Neutrophil (primary cell): ENCODE data around the gene MYH15.

Experiments used
- H3K27ac ChIP-seq: fragments of 200-600 bp; sonication (generic); 2 replicates; pipeline ENCODE4 v1.5.1; 2016; ENCODE audit warnings: mild to moderate bottlenecking, moderate library complexity
- H3K27me3 ChIP-seq: fragments of 200-600 bp; sonication (generic); 2 replicates; pipeline ENCODE4 v1.6.0; 2016; ENCODE audit warnings: mild to moderate bottlenecking
- H3K36me3 ChIP-seq: fragments of 200-600 bp; sonication (generic); 2 replicates; pipeline ENCODE4 v1.5.1; 2017
- H3K4me1 ChIP-seq, 2 experiments: fragments of 200-600 bp in 1 of 2; sonication (generic) in 1 of 2; 1 replicate in 1 of 2; 2 replicates in 1 of 2; pipeline versions ENCODE4 v1.5.1 to v1.6.1; 2013 to 2016; ENCODE audit warnings: low read depth in 1 of 2, low read length in 1 of 2, mild to moderate bottlenecking in 1 of 2, moderate library complexity in 1 of 2; ENCODE audit not compliant: control insufficient read depth in 1 of 2, insufficient read depth in 1 of 2
- H3K4me3 ChIP-seq, 2 experiments: fragments of 200-600 bp in 1 of 2; sonication (generic) in 1 of 2; 1 replicate in 1 of 2; 2 replicates in 1 of 2; pipeline ENCODE4 v1.5.1; 2013 to 2016; ENCODE audit warnings: low read depth in 1 of 2, low read length in 1 of 2, mild to moderate bottlenecking in 1 of 2, moderate library complexity in 1 of 2
- H3K9me3 ChIP-seq: fragments of 200-600 bp; sonication (generic); 2 replicates; pipeline ENCODE4 v1.5.1; 2016
- TF ChIP-seq, protein P1 (sequence below): fragments of 200-600 bp; sonication (generic); IDR thresholded peaks from 2 replicates; pipeline ENCODE4 v1.5.1; 2016; ENCODE audit warnings: antibody characterized with exemption

MYH15 gene

DNA sequence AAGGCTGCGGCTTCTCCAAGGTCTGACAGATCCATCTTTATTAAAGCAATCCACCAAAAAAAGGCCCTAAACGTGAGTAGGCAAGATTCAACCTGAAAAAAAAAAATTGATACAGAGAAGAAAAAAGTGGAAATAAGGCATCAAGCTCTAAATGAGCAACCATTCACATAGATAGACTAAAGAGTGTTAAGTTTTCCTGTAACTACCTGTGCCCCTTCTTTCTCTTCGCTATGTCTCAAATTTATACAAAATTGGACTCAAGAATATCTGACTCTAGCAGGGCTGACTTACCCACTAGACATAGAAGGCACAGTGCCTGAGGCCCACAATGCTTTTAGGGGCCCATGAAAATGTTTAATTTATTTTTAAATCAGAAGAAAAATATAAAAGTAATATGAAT is at the start of gene MYH15:
Gene MYH15, minus strand, starts transcription at position 101 of the 400 bp plus-strand sequence. Its CDS starts 66 bp downstream, at position 35.
- Histone ChIP-seq H3K4me3 (no peak within 1 kb of the TSS), H3K27me3 (no peaks in the 10 kb centered on the region), H3K36me3 (no peaks in the 10 kb centered on the region), H3K4me1 (no peaks in the 10 kb centered on the region), H3K27ac (no peak within 1 kb of the TSS), H3K9me3 (no peaks in the 10 kb centered on the region)
- TF ChIP-seq, protein P1, sequence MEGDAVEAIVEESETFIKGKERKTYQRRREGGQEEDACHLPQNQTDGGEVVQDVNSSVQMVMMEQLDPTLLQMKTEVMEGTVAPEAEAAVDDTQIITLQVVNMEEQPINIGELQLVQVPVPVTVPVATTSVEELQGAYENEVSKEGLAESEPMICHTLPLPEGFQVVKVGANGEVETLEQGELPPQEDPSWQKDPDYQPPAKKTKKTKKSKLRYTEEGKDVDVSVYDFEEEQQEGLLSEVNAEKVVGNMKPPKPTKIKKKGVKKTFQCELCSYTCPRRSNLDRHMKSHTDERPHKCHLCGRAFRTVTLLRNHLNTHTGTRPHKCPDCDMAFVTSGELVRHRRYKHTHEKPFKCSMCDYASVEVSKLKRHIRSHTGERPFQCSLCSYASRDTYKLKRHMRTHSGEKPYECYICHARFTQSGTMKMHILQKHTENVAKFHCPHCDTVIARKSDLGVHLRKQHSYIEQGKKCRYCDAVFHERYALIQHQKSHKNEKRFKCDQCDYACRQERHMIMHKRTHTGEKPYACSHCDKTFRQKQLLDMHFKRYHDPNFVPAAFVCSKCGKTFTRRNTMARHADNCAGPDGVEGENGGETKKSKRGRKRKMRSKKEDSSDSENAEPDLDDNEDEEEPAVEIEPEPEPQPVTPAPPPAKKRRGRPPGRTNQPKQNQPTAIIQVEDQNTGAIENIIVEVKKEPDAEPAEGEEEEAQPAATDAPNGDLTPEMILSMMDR = no peak

DNA sequence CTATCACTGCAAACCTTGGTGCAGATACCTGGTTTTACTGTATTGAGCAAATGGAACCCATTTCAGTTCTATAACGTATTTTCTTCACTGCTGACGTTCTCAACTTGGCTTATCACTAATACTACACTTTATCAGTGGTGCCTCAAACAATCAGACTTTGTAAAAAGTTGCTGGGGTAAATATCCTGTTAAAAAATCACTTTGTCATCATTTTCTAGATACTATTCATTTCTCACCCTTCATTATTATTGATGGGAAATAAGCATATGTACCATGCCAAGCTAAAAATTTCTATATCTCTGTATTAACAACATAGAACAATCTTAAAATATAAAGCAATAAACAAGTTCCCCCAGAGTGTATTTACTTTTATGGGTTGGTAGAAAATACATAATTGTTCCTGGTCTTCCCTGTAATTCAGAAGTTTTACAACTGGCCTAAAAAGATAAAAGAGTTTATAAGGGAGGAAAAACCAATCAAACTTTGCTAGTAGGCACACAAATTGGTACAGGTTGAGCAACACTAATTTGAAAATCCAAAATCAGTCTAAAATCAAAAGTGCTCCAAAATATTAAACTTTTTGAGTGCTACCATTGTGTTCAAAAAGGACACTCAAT is 45.7 kb upstream of the MYH15 start:
- Histone ChIP-seq H3K36me3 (peaks cover 44% of the 10 kb centered on the region), H3K27ac (no peak overlapping the region), H3K4me1 (peaks cover 6 to 11% of the 10 kb centered on the region in 2 experiments), H3K4me3 (no peak overlapping the region), H3K27me3 (no peaks in the 10 kb centered on the region), H3K9me3 (no peaks in the 10 kb centered on the region)
- TF ChIP-seq, protein P1 = no peak

DNA sequence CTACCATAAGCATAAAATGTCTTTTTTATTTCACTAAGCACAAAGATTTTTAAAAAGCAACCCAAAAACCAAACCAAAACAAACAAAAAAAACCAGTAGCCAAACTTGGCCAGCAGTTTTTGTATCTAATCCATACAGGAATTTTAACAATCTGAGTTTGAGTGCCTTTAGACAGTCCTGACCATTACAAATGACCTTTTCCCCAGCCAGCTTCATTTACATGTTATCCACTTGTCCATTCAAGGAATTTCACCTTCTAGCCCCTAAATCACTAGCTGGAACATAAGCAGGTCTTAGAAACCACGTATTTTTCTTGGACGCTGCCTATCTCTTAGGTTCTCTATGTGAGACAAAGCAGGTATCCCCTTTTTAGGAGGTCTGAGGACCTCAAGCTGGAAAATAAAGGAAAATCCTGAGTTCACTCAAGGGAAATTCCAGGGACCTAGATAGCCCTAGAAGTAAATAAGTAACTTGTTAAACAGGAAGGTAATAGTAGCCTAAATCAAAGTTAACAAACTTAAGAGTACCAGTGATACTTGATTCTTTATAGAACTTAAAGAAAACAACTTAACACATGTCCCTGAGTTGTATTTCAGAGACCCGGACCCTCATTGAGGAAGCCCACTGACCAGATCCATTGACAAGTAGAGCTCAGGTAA is 44.6 kb upstream of the MYH15 start:
- Histone ChIP-seq H3K36me3 (peaks cover 36% of the 10 kb centered on the region), H3K27ac (no peak overlapping the region), H3K9me3 (no peaks in the 10 kb centered on the region), H3K27me3 (no peaks in the 10 kb centered on the region), H3K4me3 (no peak overlapping the region), H3K4me1 (peaks cover 6 to 11% of the 10 kb centered on the region in 2 experiments)
- TF ChIP-seq, protein P1 = no peak

DNA sequence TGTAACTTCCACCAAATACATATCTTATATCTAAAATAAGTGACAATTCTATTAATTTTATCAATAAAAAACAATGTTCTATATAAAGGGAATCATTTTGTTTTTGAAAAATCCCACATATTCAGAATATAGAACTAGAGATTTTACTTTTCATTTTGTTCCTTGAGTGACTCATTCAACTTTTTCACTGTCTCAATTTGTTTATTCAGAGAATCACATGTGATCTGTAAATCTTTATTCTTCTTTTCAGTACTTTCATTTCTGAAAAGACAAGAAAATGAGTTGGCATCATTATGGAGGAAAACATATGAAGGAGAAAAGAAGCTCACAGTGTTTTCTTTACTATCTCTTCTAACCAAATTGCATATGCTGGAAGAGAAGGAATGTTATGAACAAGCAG is 43.8 kb upstream of the MYH15 start:
- TF ChIP-seq, protein P1 = no peak
- Histone ChIP-seq H3K4me1 (peaks cover 6 to 11% of the 10 kb centered on the region in 2 experiments), H3K27me3 (no peaks in the 10 kb centered on the region), H3K27ac (no peak overlapping the region), H3K4me3 (no peak overlapping the region), H3K36me3 (peaks cover 29% of the 10 kb centered on the region), H3K9me3 (no peaks in the 10 kb centered on the region)

DNA sequence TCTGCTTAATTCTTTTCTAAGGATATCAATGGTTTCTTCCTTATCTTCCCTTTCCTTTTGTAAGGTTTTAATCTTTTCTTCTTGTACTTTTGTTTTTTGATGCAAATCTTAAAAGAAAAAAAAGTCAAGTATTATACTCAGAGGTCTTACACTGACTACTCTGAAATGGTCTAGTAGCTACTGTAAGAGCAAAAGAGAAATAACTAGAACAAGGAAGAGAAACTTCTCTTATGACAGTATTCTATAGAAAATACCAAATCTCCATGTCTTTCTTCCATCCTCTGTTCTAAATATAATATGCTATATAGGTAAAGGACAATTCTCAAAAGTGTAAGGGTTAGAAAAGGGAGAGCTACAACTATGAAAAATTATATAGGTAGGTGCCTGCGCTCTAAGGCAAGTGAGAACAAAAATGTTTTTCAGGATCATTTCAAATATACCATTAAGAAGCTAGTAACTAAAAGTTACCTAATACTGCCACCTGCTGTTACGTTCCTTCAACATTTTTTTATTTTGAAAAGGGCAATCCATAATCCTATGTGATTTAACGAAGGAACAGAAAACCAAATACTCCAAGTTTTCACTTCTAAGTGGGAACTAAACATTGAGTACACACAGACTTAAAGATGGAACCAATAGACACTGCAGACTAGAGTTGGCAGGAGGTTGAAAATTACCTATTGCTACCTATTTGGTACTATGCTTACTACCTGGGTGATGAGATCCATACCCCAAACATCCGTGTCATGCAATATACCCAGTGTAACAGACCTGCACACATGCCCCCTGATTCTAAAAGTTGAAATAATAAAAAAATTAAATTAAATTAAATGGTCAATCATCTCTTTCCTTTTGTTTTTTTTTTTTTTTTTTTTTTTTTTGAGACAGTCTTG is 42.1 kb upstream of the MYH15 start:
- peaks cover 6 to 11% of the 10 kb centered on the region in 2 experiments for H3K4me1 ChIP-seq
- H3K4me3 ChIP-seq = no peak overlapping the region
- H3K36me3 ChIP-seq = peaks cover 28% of the 10 kb centered on the region
- no peak overlapping the region for H3K27ac ChIP-seq
- H3K9me3 ChIP-seq = no peaks in the 10 kb centered on the region
- TF ChIP-seq, protein P1 = no peak
- H3K27me3 ChIP-seq = no peaks in the 10 kb centered on the region
